ENCODE measurements around the gene ZFP91. TPM values are rescaled to one million over a fixed set of nuclear protein-coding genes. Genes with fewer than 3 reads are reported as not detected.

Gene ZFP91
- total and polyA plus RNA-seq, 2 of the 13 experiments (the other 11 are each of a cell fraction or from before 2014, with no cell fraction given): 13.5 to 38.6 TPM

DNA sequence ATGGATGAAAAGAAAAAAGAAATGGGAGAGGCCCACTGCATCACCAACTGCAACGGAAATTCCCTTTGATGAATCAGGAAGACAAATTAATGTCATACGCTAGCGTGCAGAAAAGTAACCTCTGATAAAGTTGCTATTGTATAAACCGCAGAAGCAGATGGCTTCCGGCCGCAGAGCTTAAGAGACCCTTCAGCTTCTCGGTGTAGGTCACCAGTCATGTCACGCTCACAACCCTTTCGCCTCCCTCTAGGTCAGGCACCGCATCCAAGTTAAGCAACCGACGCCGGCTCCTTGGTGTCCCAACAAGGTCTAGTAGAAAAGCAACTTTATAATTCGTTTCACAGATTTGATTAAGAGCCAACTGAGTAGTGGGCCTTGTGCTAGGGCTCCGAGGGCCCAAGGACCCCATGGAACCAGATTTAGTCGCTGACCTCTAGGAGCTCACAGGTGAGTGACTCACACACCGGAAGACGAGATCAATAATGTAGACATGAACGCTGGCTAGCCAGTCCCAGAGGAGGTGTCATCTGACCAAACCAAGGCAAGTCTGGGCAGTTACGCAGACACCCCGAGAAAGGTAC, 1.2 kb upstream of the ZFP91 start (continued):
- TF ChIP-seq GABPA (IDR thresholded peaks at IDR 0.05; ENCODE audit: low read depth, low read length) (0 out of 2 replicates have a peak, but pooled peaks have one; percentile 15), GABPA (CRISPR knock-in tag; IDR thresholded peaks at IDR 0.05; ENCODE audit: low read depth) (no peak), SIN3A (IDR thresholded peaks at IDR 0.05; ENCODE audit: borderline replicate concordance, low read depth, low read length) (peak; percentile 60; the same call in 1 of the 2 replicates), KDM2A (CRISPR knock-in tag; IDR thresholded peaks at IDR 0.05; ENCODE audit: borderline replicate concordance, low read depth) (no peak; the same call in 1 of the 2 replicates), ZNF564 (CRISPR knock-in tag; IDR thresholded peaks at IDR 0.05) (no peak; the same call in 1 of the 2 replicates), ZBTB8A (CRISPR knock-in tag; IDR thresholded peaks at IDR 0.05; ENCODE audit: borderline replicate concordance, low read depth) (no peak), PCBP2 (optimal IDR thresholded peaks at IDR 0.05; ENCODE audit: low read depth, low read length, poor library complexity, severe bottlenecking) (no peak), TBX3 (IDR thresholded peaks at IDR 0.05; ENCODE audit: borderline replicate concordance) (peak; percentile 51; the same call in 1 of the 2 replicates), MED8 (CRISPR knock-in tag; IDR thresholded peaks at IDR 0.05; ENCODE audit: insufficient replicate concordance) (no peak), ONECUT2 (CRISPR knock-in tag; IDR thresholded peaks at IDR 0.05) (peak; percentile 87), ZNF501 (CRISPR knock-in tag; IDR thresholded peaks at IDR 0.05) (no peak), ZMYM4 (CRISPR knock-in tag; IDR thresholded peaks at IDR 0.05) (no peak; the same call in 1 of the 2 replicates)
- TF ChIP-seq, protein P1, sequence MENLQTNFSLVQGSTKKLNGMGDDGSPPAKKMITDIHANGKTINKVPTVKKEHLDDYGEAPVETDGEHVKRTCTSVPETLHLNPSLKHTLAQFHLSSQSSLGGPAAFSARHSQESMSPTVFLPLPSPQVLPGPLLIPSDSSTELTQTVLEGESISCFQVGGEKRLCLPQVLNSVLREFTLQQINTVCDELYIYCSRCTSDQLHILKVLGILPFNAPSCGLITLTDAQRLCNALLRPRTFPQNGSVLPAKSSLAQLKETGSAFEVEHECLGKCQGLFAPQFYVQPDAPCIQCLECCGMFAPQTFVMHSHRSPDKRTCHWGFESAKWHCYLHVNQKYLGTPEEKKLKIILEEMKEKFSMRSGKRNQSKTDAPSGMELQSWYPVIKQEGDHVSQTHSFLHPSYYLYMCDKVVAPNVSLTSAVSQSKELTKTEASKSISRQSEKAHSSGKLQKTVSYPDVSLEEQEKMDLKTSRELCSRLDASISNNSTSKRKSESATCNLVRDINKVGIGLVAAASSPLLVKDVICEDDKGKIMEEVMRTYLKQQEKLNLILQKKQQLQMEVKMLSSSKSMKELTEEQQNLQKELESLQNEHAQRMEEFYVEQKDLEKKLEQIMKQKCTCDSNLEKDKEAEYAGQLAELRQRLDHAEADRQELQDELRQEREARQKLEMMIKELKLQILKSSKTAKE (CRISPR knock-in tag; IDR thresholded peaks at IDR 0.05; ENCODE audit: borderline replicate concordance): no peak
- TF ChIP-seq, protein P2, sequence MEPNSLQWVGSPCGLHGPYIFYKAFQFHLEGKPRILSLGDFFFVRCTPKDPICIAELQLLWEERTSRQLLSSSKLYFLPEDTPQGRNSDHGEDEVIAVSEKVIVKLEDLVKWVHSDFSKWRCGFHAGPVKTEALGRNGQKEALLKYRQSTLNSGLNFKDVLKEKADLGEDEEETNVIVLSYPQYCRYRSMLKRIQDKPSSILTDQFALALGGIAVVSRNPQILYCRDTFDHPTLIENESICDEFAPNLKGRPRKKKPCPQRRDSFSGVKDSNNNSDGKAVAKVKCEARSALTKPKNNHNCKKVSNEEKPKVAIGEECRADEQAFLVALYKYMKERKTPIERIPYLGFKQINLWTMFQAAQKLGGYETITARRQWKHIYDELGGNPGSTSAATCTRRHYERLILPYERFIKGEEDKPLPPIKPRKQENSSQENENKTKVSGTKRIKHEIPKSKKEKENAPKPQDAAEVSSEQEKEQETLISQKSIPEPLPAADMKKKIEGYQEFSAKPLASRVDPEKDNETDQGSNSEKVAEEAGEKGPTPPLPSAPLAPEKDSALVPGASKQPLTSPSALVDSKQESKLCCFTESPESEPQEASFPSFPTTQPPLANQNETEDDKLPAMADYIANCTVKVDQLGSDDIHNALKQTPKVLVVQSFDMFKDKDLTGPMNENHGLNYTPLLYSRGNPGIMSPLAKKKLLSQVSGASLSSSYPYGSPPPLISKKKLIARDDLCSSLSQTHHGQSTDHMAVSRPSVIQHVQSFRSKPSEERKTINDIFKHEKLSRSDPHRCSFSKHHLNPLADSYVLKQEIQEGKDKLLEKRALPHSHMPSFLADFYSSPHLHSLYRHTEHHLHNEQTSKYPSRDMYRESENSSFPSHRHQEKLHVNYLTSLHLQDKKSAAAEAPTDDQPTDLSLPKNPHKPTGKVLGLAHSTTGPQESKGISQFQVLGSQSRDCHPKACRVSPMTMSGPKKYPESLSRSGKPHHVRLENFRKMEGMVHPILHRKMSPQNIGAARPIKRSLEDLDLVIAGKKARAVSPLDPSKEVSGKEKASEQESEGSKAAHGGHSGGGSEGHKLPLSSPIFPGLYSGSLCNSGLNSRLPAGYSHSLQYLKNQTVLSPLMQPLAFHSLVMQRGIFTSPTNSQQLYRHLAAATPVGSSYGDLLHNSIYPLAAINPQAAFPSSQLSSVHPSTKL (CRISPR knock-in tag; IDR thresholded peaks at IDR 0.05): 0 out of 2 replicates have a peak, but pooled peaks have one; percentile 49
- TF ChIP-seq, protein P3, sequence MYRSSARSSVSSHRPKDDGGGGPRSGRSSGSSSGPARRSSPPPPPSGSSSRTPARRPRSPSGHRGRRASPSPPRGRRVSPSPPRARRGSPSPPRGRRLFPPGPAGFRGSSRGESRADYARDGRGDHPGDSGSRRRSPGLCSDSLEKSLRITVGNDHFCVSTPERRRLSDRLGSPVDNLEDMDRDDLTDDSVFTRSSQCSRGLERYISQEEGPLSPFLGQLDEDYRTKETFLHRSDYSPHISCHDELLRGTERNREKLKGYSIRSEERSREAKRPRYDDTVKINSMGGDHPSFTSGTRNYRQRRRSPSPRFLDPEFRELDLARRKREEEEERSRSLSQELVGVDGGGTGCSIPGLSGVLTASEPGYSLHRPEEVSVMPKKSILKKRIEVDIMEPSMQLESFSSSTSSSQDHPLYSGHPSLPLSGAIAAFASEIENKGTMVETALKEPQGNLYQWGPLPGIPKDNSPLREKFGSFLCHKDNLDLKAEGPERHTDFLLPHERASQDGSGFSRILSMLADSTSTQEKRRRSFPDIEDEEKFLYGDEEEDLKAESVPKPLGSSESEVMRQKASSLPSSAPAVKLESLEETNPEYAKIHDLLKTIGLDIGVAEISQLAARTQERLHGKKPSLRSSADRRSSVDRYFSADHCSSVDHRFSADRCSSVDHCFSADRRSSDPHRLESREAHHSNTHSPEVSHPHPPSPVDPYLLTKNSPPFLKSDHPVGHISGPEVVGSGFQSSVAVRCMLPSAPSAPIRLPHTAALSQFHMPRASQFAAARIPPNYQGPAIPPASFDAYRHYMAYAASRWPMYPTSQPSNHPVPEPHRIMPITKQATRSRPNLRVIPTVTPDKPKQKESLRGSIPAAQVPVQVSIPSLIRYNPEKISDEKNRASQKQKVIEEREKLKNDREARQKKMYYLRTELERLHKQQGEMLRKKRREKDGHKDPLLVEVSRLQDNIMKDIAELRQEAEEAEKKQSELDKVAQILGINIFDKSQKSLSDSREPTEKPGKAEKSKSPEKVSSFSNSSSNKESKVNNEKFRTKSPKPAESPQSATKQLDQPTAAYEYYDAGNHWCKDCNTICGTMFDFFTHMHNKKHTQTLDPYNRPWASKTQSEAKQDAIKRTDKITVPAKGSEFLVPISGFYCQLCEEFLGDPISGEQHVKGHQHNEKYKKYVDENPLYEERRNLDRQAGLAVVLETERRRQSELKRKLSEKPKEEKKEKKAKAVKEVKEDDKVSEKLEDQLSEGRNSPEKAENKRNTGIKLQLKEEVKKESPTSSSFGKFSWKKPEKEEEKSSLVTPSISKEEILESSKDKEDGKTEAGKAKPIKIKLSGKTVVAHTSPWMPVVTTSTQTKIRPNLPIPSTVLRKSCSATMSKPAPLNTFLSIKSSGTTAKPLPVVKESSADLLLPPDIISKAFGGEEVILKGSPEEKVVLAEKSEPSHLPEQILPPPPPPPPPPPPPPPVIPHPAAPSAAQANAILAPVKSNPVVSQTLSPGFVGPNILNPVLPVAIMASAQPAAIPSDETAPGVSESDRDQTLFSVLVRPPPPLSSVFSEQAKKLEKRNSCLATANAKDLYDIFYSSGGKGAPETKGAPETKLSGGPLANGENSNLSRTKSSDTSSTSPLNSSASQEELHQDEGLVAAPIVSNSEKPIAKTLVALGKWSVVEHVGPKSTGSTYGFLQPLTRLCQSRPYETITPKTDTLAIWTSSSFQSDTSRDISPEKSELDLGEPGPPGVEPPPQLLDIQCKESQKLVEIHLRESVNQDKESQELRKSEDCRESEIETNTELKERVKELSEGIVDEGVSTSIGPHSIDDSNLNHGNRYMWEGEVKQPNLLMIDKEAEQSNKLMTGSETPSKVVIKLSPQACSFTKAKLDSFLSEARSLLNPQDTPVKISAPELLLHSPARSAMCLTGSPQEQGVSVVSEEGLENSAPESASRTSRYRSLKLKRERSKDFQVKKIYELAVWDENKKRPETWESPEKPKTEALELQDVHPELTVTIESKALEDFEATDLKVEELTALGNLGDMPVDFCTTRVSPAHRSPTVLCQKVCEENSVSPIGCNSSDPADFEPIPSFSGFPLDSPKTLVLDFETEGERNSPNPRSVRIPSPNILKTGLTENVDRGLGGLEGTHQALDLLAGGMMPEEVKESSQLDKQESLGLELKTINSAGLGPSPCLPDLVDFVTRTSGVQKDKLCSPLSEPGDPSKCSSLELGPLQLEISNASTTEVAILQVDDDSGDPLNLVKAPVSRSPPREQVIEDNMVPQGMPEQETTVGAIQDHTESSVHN (CRISPR knock-in tag; IDR thresholded peaks at IDR 0.05): no peak
